Thyroid gland (tissue), 4 donors: ENCODE measurements around the gene FIGNL2. TPM values are rescaled to one million over a fixed set of nuclear protein-coding genes. Genes with fewer than 3 reads are reported as not detected.

ENCODE experiments used
- DNase-seq, 2 donors: peaks; one replicate each; pipeline ENCODE4 v3.0.0-alpha.2; 2019
- H3K27ac ChIP-seq, 3 donors: fragments of 200-600 bp; sonication (generic); 1 replicate in 2 of 3; 2 replicates in 1 of 3; pipeline ENCODE4 v1.5.1; 2016 to 2019; ENCODE audit warnings: mild to moderate bottlenecking in 1 of 3, moderate library complexity in 1 of 3
- H3K27me3 ChIP-seq: fragments of 200-600 bp; sonication (generic); one replicate; pipeline ENCODE4 v1.5.1; 2019
- H3K36me3 ChIP-seq, 2 donors: fragments of 200-600 bp; sonication (generic); one replicate each; pipeline ENCODE4 v1.5.1; 2016 to 2019
- H3K4me1 ChIP-seq, 2 donors: fragments of 200-600 bp; sonication (generic); one replicate each; pipeline ENCODE4 v1.5.1; 2017 to 2019
- H3K4me3 ChIP-seq, 3 donors: fragments of 200-600 bp; sonication (generic); replicated peaks in 1 of 3; 1 replicate in 2 of 3; 2 replicates in 1 of 3; pipeline ENCODE4 v1.5.1; 2016; ENCODE audit warnings: mild to moderate bottlenecking in 1 of 3
- H3K9me3 ChIP-seq: fragments of 200-600 bp; sonication (generic); one replicate; pipeline ENCODE4 v1.5.1; 2017
- POLR2A ChIP-seq, 2 donors: fragments of 450-650 bp; IDR thresholded peaks; one replicate each; pipeline ENCODE4 v1.6.1; 2017; ENCODE audit warnings: antibody characterized with exemption in 2 of 2, mild to moderate bottlenecking in 2 of 2, moderate library complexity in 1 of 2
- WGBS, 2 donors: methylation state at CpG; one replicate each; pipeline ENCODE4 v1.1.5; 2017; 5-methylcytosine and 5-hydroxymethylcytosine counted together
- intact Hi-C: fragments of 100-400 bp; cut with DNase I; formaldehyde crosslinking; loops from one replicate; pipeline ENCODE4 v1.15.1; 2023
- total RNA-seq, 4 donors: library from RNA; depleted of rRNA; stranded (reverse); fragments of >200 nt; gene quantifications; one replicate each; pipeline ENCODE4 v1.2.3, GENCODE V29; 2016
- TF ChIP-seq, protein P1 (sequence below), 6 experiments: fragments of 200-600 bp in 3 of 6; fragments of 450-650 bp in 3 of 6; sonication (generic) in 3 of 6; IDR thresholded peaks; one replicate each; pipeline ENCODE4 v1.5.1; 2016 to 2019; ENCODE audit warnings: antibody characterized with exemption in 6 of 6, mild to moderate bottlenecking in 2 of 6, inconsistent platforms in 1 of 6, moderate library complexity in 1 of 6

The FIGNL2 gene
- total RNA-seq, 4 donors from 2014 or later: 0.45 to 1.6 (median 1.1) TPM

DNA sequence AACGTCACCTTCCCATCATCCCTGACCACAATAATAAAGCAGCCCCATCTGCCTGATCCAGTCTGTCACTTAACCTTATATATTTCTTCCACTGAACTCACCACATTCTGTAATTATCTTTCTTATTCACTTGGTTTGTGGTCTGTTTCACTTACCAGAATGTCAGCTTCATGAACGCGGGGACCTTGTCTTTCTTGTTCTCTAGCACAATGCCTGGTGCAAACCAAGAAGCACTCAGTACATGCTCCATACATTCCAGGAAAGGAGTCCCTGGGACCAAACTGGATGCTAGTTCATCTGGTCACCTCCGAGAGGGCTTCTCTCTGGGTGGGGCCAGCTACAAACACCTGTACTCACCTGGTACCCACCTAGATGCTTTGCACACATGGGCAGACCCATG lies 22.0 kb upstream of the FIGNL2 start:
- Histone ChIP-seq H3K27me3 (peaks cover 10% of the 10 kb centered on the region), H3K27ac (no peak overlapping the region), H3K4me3 (no peak overlapping the region), H3K9me3 (no peaks in the 10 kb centered on the region), H3K36me3 (no peaks in the 10 kb centered on the region), H3K4me1 (peaks cover 11 to 12% of the 10 kb centered on the region in 2 donors)
- 77 to 84% methylated on average over 4 of the region's 4 CpGs for WGBS, 2 donors
- TF ChIP-seq POLR2A (IDR thresholded peaks at IDR 0.05): no peak
- TF ChIP-seq, protein P1, sequence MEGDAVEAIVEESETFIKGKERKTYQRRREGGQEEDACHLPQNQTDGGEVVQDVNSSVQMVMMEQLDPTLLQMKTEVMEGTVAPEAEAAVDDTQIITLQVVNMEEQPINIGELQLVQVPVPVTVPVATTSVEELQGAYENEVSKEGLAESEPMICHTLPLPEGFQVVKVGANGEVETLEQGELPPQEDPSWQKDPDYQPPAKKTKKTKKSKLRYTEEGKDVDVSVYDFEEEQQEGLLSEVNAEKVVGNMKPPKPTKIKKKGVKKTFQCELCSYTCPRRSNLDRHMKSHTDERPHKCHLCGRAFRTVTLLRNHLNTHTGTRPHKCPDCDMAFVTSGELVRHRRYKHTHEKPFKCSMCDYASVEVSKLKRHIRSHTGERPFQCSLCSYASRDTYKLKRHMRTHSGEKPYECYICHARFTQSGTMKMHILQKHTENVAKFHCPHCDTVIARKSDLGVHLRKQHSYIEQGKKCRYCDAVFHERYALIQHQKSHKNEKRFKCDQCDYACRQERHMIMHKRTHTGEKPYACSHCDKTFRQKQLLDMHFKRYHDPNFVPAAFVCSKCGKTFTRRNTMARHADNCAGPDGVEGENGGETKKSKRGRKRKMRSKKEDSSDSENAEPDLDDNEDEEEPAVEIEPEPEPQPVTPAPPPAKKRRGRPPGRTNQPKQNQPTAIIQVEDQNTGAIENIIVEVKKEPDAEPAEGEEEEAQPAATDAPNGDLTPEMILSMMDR (IDR thresholded peaks at IDR 0.05): no peak
- DNase-seq: no peak
- intact Hi-C loops: no loop called here

DNA sequence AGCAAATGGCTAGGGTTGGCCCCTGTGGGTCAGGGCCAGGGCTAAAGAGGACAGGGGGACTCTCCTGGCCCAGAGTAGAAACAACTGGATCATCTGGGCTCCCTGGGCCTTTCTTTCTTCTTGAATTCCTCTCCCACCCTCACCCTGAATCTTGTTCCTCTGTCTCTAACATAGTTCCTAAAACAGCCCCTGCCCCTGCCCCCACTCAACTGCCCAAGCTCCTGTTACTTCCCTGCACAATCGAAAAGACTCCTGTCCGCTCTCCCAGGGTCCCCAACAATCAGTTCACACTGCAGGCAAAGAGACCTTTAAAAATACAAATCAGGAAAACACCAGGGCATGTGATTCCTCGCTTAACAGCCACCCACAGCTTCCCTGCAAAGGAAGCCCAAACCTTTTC lies 21.4 kb upstream of the FIGNL2 start:
- DNase-seq: no peak

DNA sequence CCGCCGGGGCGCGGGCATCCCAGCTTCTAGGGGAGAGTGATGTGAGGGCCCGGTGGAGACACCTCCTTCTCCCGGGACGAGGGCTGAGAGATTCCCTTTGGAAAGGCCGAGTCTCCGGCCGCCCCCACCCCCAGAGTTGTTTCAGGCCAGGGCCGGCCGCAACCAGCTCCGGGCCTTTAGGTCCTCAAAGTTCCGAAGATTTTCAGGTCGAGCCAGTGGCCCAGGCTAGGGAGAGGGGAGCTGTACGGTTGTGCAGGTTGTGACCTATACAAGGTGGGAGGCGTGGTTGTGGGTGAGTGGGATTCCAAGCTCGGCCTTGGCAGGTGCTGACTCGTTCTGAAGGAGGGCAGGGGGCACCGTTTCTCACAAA lies 21.0 kb upstream of the FIGNL2 start:
- Histone ChIP-seq H3K4me1 (peaks cover 11 to 14% of the 10 kb centered on the region in 2 donors), H3K27ac (peak overlapping the region in 1 of 3 donors; percentile 5), H3K27me3 (peaks cover 15% of the 10 kb centered on the region), H3K9me3 (no peaks in the 10 kb centered on the region), H3K36me3 (no peaks in the 10 kb centered on the region), H3K4me3 (peak overlapping the region in 1 of 3 donors; percentile 22)
- DNase-seq: no peak
- intact Hi-C loops: no loop called here
- TF ChIP-seq, protein P1 (IDR thresholded peaks at IDR 0.05): no peak
- TF ChIP-seq POLR2A (IDR thresholded peaks at IDR 0.05): no peak
- 26 to 45% methylated on average over 6 to 16 of the region's 20 CpGs for WGBS, 2 donors

More for the DNA sequence above, 21.4 kb upstream of the FIGNL2 start:
- H3K27me3 ChIP-seq: peaks cover 13% of the 10 kb centered on the region
- no peak overlapping the region for H3K27ac ChIP-seq
- H3K4me3 ChIP-seq: no peak overlapping the region
- intact Hi-C loops: no loop called here
- H3K9me3 ChIP-seq: no peaks in the 10 kb centered on the region
- no peaks in the 10 kb centered on the region for H3K36me3 ChIP-seq
- TF ChIP-seq POLR2A (IDR thresholded peaks at IDR 0.05): no peak
- TF ChIP-seq, protein P1 (IDR thresholded peaks at IDR 0.05): no peak
- peaks cover 11 to 12% of the 10 kb centered on the region in 2 donors for H3K4me1 ChIP-seq
- 74 to 82% methylated on average over 3 of the region's 3 CpGs for WGBS, 2 donors

DNA sequence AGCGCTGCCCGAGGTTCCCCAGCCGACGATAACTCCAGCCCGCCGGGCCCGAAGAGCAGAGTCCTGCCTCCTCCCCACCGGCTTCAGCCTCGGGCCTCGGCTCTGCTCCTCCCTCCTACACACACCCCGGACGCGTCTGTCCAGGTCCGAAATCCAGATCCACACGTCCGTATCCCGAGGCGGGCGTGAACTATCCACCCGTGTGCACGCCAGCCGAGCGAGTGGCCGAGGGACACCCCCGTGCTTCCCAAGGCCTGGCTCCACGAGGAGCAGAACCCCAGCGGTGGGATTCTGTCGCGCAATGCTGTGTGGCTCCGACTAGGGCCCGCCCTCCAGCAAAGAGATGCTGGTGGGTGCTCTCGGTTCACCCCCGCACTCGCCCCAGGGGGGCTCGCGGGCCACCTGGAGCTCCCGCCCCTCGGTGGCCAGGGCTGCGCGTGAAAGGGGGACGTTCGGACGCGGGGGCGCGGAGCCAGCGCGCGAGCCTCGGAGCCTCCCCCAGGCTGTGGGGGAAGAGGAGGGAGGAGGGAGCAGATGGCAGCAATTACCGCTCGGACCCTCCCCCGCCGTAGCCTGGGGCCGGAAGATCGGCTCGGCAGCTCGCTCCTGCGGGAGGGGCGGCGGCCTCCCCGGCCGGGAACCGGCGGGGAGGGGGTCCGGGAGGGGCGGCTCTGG lies 20.4 kb upstream of the FIGNL2 start:
- peaks cover 18% of the 10 kb centered on the region for H3K27me3 ChIP-seq
- intact Hi-C loops: no loop called here
- peak overlapping the region in 1 of 3 donors; percentile 22 for H3K4me3 ChIP-seq
- H3K4me1 ChIP-seq: peaks cover 14 to 19% of the 10 kb centered on the region in 2 donors
- H3K36me3 ChIP-seq: no peaks in the 10 kb centered on the region
- DNase-seq: no peak
- 6 to 15% methylated on average over 7 to 25 of the region's 67 CpGs for WGBS, 2 donors
- peak overlapping the region in 1 of 3 donors; percentile 5 for H3K27ac ChIP-seq
- H3K9me3 ChIP-seq: no peaks in the 10 kb centered on the region
- TF ChIP-seq POLR2A (IDR thresholded peaks at IDR 0.05): no peak
- TF ChIP-seq, protein P1 (IDR thresholded peaks at IDR 0.05): no peak

DNA sequence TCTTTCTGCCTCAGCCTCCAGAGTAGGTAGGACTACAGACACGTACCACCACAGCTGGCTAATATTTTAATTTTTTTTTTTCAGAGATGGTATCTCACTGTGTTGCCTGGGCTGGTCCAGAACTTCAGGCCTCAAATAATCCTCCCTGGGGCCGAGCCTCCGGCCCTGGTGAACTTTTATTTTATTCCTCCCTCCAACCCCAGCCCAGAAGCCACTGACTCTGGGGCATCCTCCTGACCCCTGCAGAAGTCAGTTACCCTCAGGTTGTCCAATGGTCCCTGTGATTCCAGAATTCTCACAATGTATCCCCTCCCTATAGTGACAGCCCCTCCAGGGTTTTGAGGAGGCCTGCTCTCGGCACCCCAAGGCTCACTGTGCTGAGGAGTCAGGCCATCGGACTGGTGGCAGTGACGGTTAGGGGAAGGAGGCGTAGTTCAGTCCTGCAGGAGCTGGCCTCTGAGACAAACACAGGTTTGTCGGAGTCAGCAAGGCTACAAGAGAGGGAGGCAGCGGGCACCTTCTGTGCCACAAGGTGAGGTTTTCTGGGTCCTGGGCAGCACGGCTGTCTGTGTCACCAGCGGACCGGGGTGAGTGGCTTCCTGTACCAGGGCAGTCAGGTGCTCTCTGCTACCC lies 19.4 kb upstream of the FIGNL2 start:
- H3K27ac ChIP-seq: no peak overlapping the region
- peaks cover 19 to 25% of the 10 kb centered on the region in 2 donors for H3K4me1 ChIP-seq
- no peaks in the 10 kb centered on the region for H3K36me3 ChIP-seq
- 96 to 98% methylated on average over 12 of the region's 12 CpGs for WGBS, 2 donors
- H3K9me3 ChIP-seq: no peaks in the 10 kb centered on the region
- DNase-seq: no peak
- no peak overlapping the region for H3K4me3 ChIP-seq
- H3K27me3 ChIP-seq: peaks cover 19% of the 10 kb centered on the region
- intact Hi-C loops: no loop called here
- TF ChIP-seq POLR2A (IDR thresholded peaks at IDR 0.05): no peak
- TF ChIP-seq, protein P1 (IDR thresholded peaks at IDR 0.05): no peak
